ENCODE results near the gene USH2A.

The USH2A gene

DNA sequence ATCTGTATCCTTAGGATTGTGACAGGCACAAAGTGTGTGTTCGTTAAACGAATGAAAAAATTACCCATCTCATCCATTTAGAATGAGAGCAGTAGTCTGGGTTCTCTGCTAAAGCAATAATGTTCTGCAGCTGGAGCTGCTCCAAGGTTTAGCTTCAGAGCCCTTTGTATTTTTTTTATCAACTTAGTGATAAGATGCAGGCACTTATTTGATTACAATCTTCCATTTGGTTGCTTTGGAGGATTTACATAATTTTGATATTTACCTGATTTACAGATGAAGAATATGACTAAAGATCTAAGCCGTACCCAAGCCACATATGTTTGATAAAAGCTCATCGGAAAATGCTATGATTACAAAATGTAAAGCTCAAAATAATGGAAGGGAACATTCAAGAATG lies 654.9 kb downstream of the USH2A start:
- DNase-seq (no peak), ATAC-seq (ENCODE audit: insufficient read depth, low read depth) (no peak)
- Histone ChIP-seq H3K79me2 (ENCODE audit: insufficient read depth, low read length) (no peaks in the 10 kb centered on the region), H3K4me2 (ENCODE audit: insufficient read depth, low read length) (no peak overlapping the region), H3K9ac (ENCODE audit: low read depth, low read length) (no peak overlapping the region), H2AFZ (ENCODE audit: low read depth, low read length) (no peak overlapping the region), H3K27me3 (ENCODE audit: insufficient read depth, low read length, poor library complexity) (no peaks in the 10 kb centered on the region), H3K27ac (ENCODE audit: low read length) (no peak overlapping the region), H3K9me3 (ENCODE audit: insufficient read depth, low read length, severe bottlenecking) (no peaks in the 10 kb centered on the region), H3K4me1 (ENCODE audit: insufficient read depth, low read length) (no peaks in the 10 kb centered on the region), H3K36me3 (ENCODE audit: insufficient read depth, low read length) (no peaks in the 10 kb centered on the region), H3K4me3 (ENCODE audit: low read depth in 1 of 2, low read length in 2 of 2) (no peak overlapping the region), H4K20me1 (ENCODE audit: insufficient read depth, low read length) (no peaks in the 10 kb centered on the region)
- TF ChIP-seq, protein P1, sequence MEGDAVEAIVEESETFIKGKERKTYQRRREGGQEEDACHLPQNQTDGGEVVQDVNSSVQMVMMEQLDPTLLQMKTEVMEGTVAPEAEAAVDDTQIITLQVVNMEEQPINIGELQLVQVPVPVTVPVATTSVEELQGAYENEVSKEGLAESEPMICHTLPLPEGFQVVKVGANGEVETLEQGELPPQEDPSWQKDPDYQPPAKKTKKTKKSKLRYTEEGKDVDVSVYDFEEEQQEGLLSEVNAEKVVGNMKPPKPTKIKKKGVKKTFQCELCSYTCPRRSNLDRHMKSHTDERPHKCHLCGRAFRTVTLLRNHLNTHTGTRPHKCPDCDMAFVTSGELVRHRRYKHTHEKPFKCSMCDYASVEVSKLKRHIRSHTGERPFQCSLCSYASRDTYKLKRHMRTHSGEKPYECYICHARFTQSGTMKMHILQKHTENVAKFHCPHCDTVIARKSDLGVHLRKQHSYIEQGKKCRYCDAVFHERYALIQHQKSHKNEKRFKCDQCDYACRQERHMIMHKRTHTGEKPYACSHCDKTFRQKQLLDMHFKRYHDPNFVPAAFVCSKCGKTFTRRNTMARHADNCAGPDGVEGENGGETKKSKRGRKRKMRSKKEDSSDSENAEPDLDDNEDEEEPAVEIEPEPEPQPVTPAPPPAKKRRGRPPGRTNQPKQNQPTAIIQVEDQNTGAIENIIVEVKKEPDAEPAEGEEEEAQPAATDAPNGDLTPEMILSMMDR (IDR thresholded peaks at IDR 0.05; ENCODE audit: borderline replicate concordance, extremely low read depth, low read length, poor library complexity, severe bottlenecking), result no peak
- TF ChIP-seq EZH2 (IDR thresholded peaks at IDR 0.05; ENCODE audit: borderline replicate concordance, low read depth, low read length, severe bottlenecking), result no peak

GRCh38 chr1:215767761-215768160 lies 655.5 kb downstream of the USH2A start:
- Histone ChIP-seq H3K4me3 (ENCODE audit: low read depth in 1 of 2, low read length in 2 of 2) (no peak overlapping the region), H3K27me3 (ENCODE audit: insufficient read depth, low read length, poor library complexity) (no peaks in the 10 kb centered on the region), H3K27ac (ENCODE audit: low read length) (no peak overlapping the region), H3K9me3 (ENCODE audit: insufficient read depth, low read length, severe bottlenecking) (no peaks in the 10 kb centered on the region), H3K4me2 (ENCODE audit: insufficient read depth, low read length) (no peak overlapping the region), H3K4me1 (ENCODE audit: insufficient read depth, low read length) (no peaks in the 10 kb centered on the region), H4K20me1 (ENCODE audit: insufficient read depth, low read length) (no peaks in the 10 kb centered on the region), H3K36me3 (ENCODE audit: insufficient read depth, low read length) (no peaks in the 10 kb centered on the region), H3K79me2 (ENCODE audit: insufficient read depth, low read length) (no peaks in the 10 kb centered on the region), H3K9ac (ENCODE audit: low read depth, low read length) (no peak overlapping the region), H2AFZ (ENCODE audit: low read depth, low read length) (no peak overlapping the region)
- TF ChIP-seq, protein P1 (IDR thresholded peaks at IDR 0.05; ENCODE audit: borderline replicate concordance, extremely low read depth, low read length, poor library complexity, severe bottlenecking), result no peak
- TF ChIP-seq EZH2 (IDR thresholded peaks at IDR 0.05; ENCODE audit: borderline replicate concordance, low read depth, low read length, severe bottlenecking), result no peak
- DNase-seq (no peak), ATAC-seq (ENCODE audit: insufficient read depth, low read depth) (no peak)

GRCh38 chr1:215766521-215766920 lies 656.7 kb downstream of the USH2A start:
- TF ChIP-seq, protein P1 (IDR thresholded peaks at IDR 0.05; ENCODE audit: borderline replicate concordance, extremely low read depth, low read length, poor library complexity, severe bottlenecking), result no peak
- no peak for TF ChIP-seq EZH2 (IDR thresholded peaks at IDR 0.05; ENCODE audit: borderline replicate concordance, low read depth, low read length, severe bottlenecking)
- Histone ChIP-seq H2AFZ (ENCODE audit: low read depth, low read length) (no peak overlapping the region), H3K27me3 (ENCODE audit: insufficient read depth, low read length, poor library complexity) (no peaks in the 10 kb centered on the region), H3K4me3 (ENCODE audit: low read depth in 1 of 2, low read length in 2 of 2) (no peak overlapping the region), H3K27ac (ENCODE audit: low read length) (no peak overlapping the region), H3K4me1 (ENCODE audit: insufficient read depth, low read length) (no peaks in the 10 kb centered on the region), H3K9me3 (ENCODE audit: insufficient read depth, low read length, severe bottlenecking) (no peaks in the 10 kb centered on the region), H3K79me2 (ENCODE audit: insufficient read depth, low read length) (no peaks in the 10 kb centered on the region), H3K4me2 (ENCODE audit: insufficient read depth, low read length) (no peak overlapping the region), H3K36me3 (ENCODE audit: insufficient read depth, low read length) (no peaks in the 10 kb centered on the region), H3K9ac (ENCODE audit: low read depth, low read length) (no peak overlapping the region), H4K20me1 (ENCODE audit: insufficient read depth, low read length) (no peaks in the 10 kb centered on the region)
- DNase-seq (no peak), ATAC-seq (ENCODE audit: insufficient read depth, low read depth) (no peak)

DNA sequence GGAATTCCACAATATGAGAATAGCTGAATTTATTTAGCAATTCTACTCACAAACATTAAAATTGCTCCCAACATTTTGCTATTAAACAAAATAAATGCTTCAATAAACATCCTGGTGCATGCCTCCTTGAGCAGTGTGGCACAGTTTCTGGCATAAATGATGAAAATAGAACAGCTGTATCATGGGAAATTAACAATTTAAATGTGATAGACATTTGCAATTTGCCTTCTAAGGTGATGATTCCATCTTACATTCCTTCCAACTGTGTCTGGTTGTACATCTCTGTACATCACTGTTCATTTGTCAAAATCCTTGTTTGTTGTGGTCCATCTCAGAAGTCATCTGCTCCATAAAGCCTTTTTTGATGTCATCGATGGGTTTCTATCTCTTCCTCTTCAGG lies 657.4 kb downstream of the USH2A start:
- no peak for ATAC-seq (ENCODE audit: insufficient read depth, low read depth)
- Histone ChIP-seq H3K4me2 (ENCODE audit: insufficient read depth, low read length) (no peak overlapping the region), H3K27ac (ENCODE audit: low read length) (no peak overlapping the region), H3K9me3 (ENCODE audit: insufficient read depth, low read length, severe bottlenecking) (no peaks in the 10 kb centered on the region), H3K4me1 (ENCODE audit: insufficient read depth, low read length) (no peaks in the 10 kb centered on the region), H3K4me3 (ENCODE audit: low read depth in 1 of 2, low read length in 2 of 2) (no peak overlapping the region), H2AFZ (ENCODE audit: low read depth, low read length) (no peak overlapping the region), H3K27me3 (ENCODE audit: insufficient read depth, low read length, poor library complexity) (no peaks in the 10 kb centered on the region), H3K79me2 (ENCODE audit: insufficient read depth, low read length) (no peaks in the 10 kb centered on the region), H3K36me3 (ENCODE audit: insufficient read depth, low read length) (no peaks in the 10 kb centered on the region), H3K9ac (ENCODE audit: low read depth, low read length) (no peak overlapping the region), H4K20me1 (ENCODE audit: insufficient read depth, low read length) (no peaks in the 10 kb centered on the region)
- no peak for DNase-seq
- no peak for TF ChIP-seq EZH2 (IDR thresholded peaks at IDR 0.05; ENCODE audit: borderline replicate concordance, low read depth, low read length, severe bottlenecking)
- TF ChIP-seq, protein P1 (IDR thresholded peaks at IDR 0.05; ENCODE audit: borderline replicate concordance, extremely low read depth, low read length, poor library complexity, severe bottlenecking), result no peak

All from DND-41 (cell line).